Ishikawa (cell line): ENCODE measurements around the gene CMTR1.

Experiments
- CEBPB ChIP-seq: IDR thresholded peaks from 2 replicates; pipeline ENCODE4 v1.6.1; 2012
- CREB1 ChIP-seq: IDR thresholded peaks from 2 replicates; pipeline ENCODE4 v1.6.1; 2012; ENCODE audit warnings: low read depth
- EGR1 ChIP-seq: IDR thresholded peaks from 2 replicates; pipeline ENCODE4 v1.6.1; 2012
- EP300 ChIP-seq: IDR thresholded peaks from 2 replicates; pipeline ENCODE4 v1.6.1; 2012; ENCODE audit warnings: borderline replicate concordance
- FOXM1 ChIP-seq: IDR thresholded peaks from 2 replicates; pipeline ENCODE4 v1.6.1; 2012; ENCODE audit warnings: low read depth, borderline replicate concordance
- MAX ChIP-seq: IDR thresholded peaks from 2 replicates; pipeline ENCODE4 v1.6.1; 2012
- NFIC ChIP-seq: IDR thresholded peaks from 2 replicates; pipeline ENCODE4 v1.6.1; 2012
- RAD21 ChIP-seq: IDR thresholded peaks from 2 replicates; pipeline ENCODE4 v1.6.1; 2012; ENCODE audit warnings: low read depth
- REST ChIP-seq: IDR thresholded peaks from 2 replicates; pipeline ENCODE4 v1.6.1; 2012; ENCODE audit warnings: low read depth, mild to moderate bottlenecking
- TAF1 ChIP-seq: IDR thresholded peaks from 2 replicates; pipeline ENCODE4 v1.6.1; 2012; ENCODE audit warnings: low read depth, mild to moderate bottlenecking
- TCF12 ChIP-seq: IDR thresholded peaks from 2 replicates; pipeline ENCODE4 v1.6.1; 2012; ENCODE audit warnings: low read depth
- TEAD4 ChIP-seq: IDR thresholded peaks from 2 replicates; pipeline ENCODE4 v1.6.1; 2012
- USF1 ChIP-seq: IDR thresholded peaks from 2 replicates; pipeline ENCODE4 v1.6.1; 2012
- YY1 ChIP-seq: IDR thresholded peaks from 2 replicates; pipeline ENCODE4 v1.6.1; 2012; ENCODE audit warnings: low read depth
- ZBTB7A ChIP-seq: IDR thresholded peaks from 2 replicates; pipeline ENCODE4 v1.6.1; 2012; ENCODE audit warnings: low read depth

Gene CMTR1

GRCh38 chr6:37512400-37513011 is 79.5 kb downstream of the CMTR1 start:
- TF ChIP-seq CREB1: no peak
- no peak for TF ChIP-seq EGR1
- TF ChIP-seq FOXM1: no peak
- TF ChIP-seq ZBTB7A: no peak
- TF ChIP-seq EP300: no peak
- TF ChIP-seq TEAD4: no peak
- TF ChIP-seq USF1: no peak
- no peak for TF ChIP-seq MAX

- TF ChIP-seq FOXM1 (no peak), REST (no peak)
Measured at GRCh38 chr6:37513155-37513554, 80.1 kb downstream of the CMTR1 start.

GRCh38 chr6:37513576-37513975 is 80.6 kb downstream of the CMTR1 start:
- no peak for TF ChIP-seq FOXM1
- no peak for TF ChIP-seq TEAD4
- TF ChIP-seq TCF12: no peak
- no peak for TF ChIP-seq TAF1
- no peak for TF ChIP-seq EP300
- no peak for TF ChIP-seq USF1
- TF ChIP-seq CEBPB: no peak
- no peak for TF ChIP-seq MAX
- no peak for TF ChIP-seq YY1
- TF ChIP-seq CREB1: no peak
- TF ChIP-seq REST: no peak
- no peak for TF ChIP-seq RAD21
- TF ChIP-seq EGR1: no peak

GRCh38 chr6:37514321-37514771 is 81.3 kb downstream of the CMTR1 start:
- TF ChIP-seq YY1 (no peak), FOXM1 (no peak), EP300 (no peak), ZBTB7A (no peak), NFIC (no peak), REST (no peak), CEBPB (no peak), TEAD4 (no peak), RAD21 (no peak), USF1 (no peak), TAF1 (no peak), TCF12 (no peak), MAX (no peak)
